ENCODE measurements around the gene GRIN2D.
"Not testable (repeated sequence)": the region's sequence is repeated elsewhere in the genome, so short reads cannot be mapped to it uniquely, and the experiment has no call there.

Gene GRIN2D

GRCh38 chr19:48371771-48372170 lies 21.7 kb upstream of the GRIN2D start:
- not testable (repeated sequence) for DNase-seq (ENCODE audit: low spot score)

GRCh38 chr19:48372904-48373303 lies 20.6 kb upstream of the GRIN2D start:
- no peak for DNase-seq (ENCODE audit: low spot score)

- DNase-seq (ENCODE audit: low spot score), result no peak
Observed at GRCh38 chr19:48373567-48373966, 19.9 kb upstream of the GRIN2D start.

GRCh38 chr19:48378194-48378570 lies 15.3 kb upstream of the GRIN2D start:
- no peak for DNase-seq (ENCODE audit: low spot score)

GRCh38 chr19:48379058-48379457 lies 14.4 kb upstream of the GRIN2D start:
- DNase-seq (ENCODE audit: low spot score), result no peak

GRCh38 chr19:48381178-48381950 lies 12.1 kb upstream of the GRIN2D start:
- DNase-seq (ENCODE audit: low spot score), result no peak

GRCh38 chr19:48382286-48382685 lies 11.2 kb upstream of the GRIN2D start:
- no peak for DNase-seq (ENCODE audit: low spot score)

- DNase-seq (ENCODE audit: low spot score), result no peak
Observed at GRCh38 chr19:48385461-48386087, 7.9 kb upstream of the GRIN2D start.

- DNase-seq (ENCODE audit: low spot score), result no peak
Observed at GRCh38 chr19:48386981-48387380, 6.5 kb upstream of the GRIN2D start.

- DNase-seq (ENCODE audit: low spot score), result peak; percentile 80
Observed at GRCh38 chr19:48390188-48391099, 3.0 kb upstream of the GRIN2D start.

- peak; percentile 91 for DNase-seq (ENCODE audit: low spot score)
Observed at GRCh38 chr19:48391100-48392005, 2.1 kb upstream of the GRIN2D start, which contains the start of gene KDELR1. Gene KDELR1 (minus strand): TSS chr19:48391551. CDS start chr19:48391358, 193 bp downstream.

- DNase-seq (ENCODE audit: low spot score), result not testable (repeated sequence)
Observed at GRCh38 chr19:48392006-48392344, 1.5 kb upstream of the GRIN2D start.

- DNase-seq (ENCODE audit: low spot score), result no peak
Observed at GRCh38 chr19:48392860-48393558, 459 bp upstream of the GRIN2D start.

GRCh38 chr19:48394331-48395169 lies 1.1 kb downstream of the GRIN2D start:
- DNase-seq (ENCODE audit: low spot score), result no peak

GRCh38 chr19:48395170-48395455 lies 1.6 kb downstream of the GRIN2D start:
- no peak for DNase-seq (ENCODE audit: low spot score)

GRCh38 chr19:48395499-48395898 lies 2.0 kb downstream of the GRIN2D start:
- no peak for DNase-seq (ENCODE audit: low spot score)

GRCh38 chr19:48396016-48396823 lies 2.8 kb downstream of the GRIN2D start:
- DNase-seq (ENCODE audit: low spot score), result no peak

GRCh38 chr19:48396824-48397176 lies 3.3 kb downstream of the GRIN2D start:
- no peak for DNase-seq (ENCODE audit: low spot score)

- no peak for DNase-seq (ENCODE audit: low spot score)
Observed at GRCh38 chr19:48397263-48398101, 4.0 kb downstream of the GRIN2D start.
